Prostate gland (tissue), 2 donors: ENCODE results near the gene GID8.

ENCODE experiments used
- CTCF ChIP-seq, 4 experiments: fragments of 200-600 bp in 2 of 4; fragments of 450-650 bp in 2 of 4; sonication (generic) in 2 of 4; IDR thresholded peaks; 1 replicate in 3 of 4; 2 replicates in 1 of 4; pipeline ENCODE4 v1.5.1; 2016 to 2019; ENCODE audit warnings: antibody characterized with exemption in 4 of 4, mild to moderate bottlenecking in 2 of 4, moderate library complexity in 2 of 4
- POLR2A ChIP-seq: fragments of 450-650 bp; IDR thresholded peaks from one replicate; pipeline ENCODE4 v1.6.1; 2016; ENCODE audit warnings: antibody characterized with exemption, mild to moderate bottlenecking
- POLR2AphosphoS5 ChIP-seq: sonication (generic); formaldehyde crosslinking; IDR thresholded peaks from one replicate; pipeline ENCODE4 v1.6.1; 2017; ENCODE audit warnings: antibody characterized with exemption

DNA sequence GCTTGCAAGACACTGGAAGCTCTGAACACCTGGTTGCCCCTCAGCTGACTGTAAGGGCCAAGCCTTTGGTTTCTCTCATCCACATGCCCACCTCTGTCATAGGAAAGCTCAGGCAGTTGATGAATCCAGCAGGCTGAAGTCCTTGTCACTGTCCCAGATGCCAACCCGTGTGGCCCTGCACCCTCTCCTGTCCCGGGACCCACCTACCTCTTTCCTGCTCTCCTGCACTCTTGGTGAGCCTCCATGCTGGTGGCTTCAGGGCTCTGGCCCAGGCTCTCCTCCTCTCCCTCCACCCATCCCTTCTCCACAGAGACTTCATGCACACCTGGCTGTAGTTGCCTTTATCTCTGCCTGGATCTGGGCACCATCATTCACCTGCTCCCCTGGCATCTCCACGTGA lies 4.0 kb upstream of the GID8 start:
- TF ChIP-seq CTCF (IDR thresholded peaks at IDR 0.05) (no peak), POLR2AphosphoS5 (no peak), POLR2A (no peak)
